ENCODE data around the gene C17orf113. TPM values are rescaled to one million over a fixed set of nuclear protein-coding genes. Genes with fewer than 3 reads are reported as not detected.

Gene C17orf113
- total RNA-seq: 6.7 TPM

GRCh38 chr17:42050393-42051012 is at the start of gene C17orf113:
Gene C17orf113 (minus strand): TSS chr17:42050601. CDS start chr17:42043376, 7,225 bp downstream.

GRCh38 chr17:42097691-42098631 is 47.6 kb upstream of the C17orf113 start, which contains the start of gene ZNF385C:
Gene ZNF385C (minus strand): TSS chr17:42098473. CDS start chr17:42063056, 35,417 bp downstream.

GRCh38 chr17:42019509-42020404 is 30.6 kb downstream of the C17orf113 start, which contains the start of gene NKIRAS2:
Gene NKIRAS2 (plus strand): TSS chr17:42020090. CDS start chr17:42021578, 1,488 bp downstream.

GRCh38 chr17:42016941-42017865 is 33.2 kb downstream of the C17orf113 start, which contains the start of gene DNAJC7:
Gene DNAJC7 (minus strand): TSS chr17:42017439. CDS start chr17:42017416, 23 bp downstream.

Other genes starting within 250 kb of the C17orf113 start
- 37.2 TPM for gene P3H4, start 238.7 kb downstream of the C17orf113 start, total RNA-seq
- gene FKBP10, start 237.6 kb downstream of the C17orf113 start, total RNA-seq: 113 TPM
- gene NT5C3B, start 214.4 kb downstream of the C17orf113 start, total RNA-seq: 70.8 TPM
- gene KLHL10, start 212.8 kb downstream of the C17orf113 start, total RNA-seq: 0.12 TPM
- 38.2 TPM for gene KLHL11, start 185.2 kb downstream of the C17orf113 start, total RNA-seq
- gene ACLY, start 131.7 kb downstream of the C17orf113 start, total RNA-seq: 82.0 TPM
- 1.9 TPM for gene ODAD4, start 120.0 kb downstream of the C17orf113 start, total RNA-seq
- gene CNP, start 83.8 kb downstream of the C17orf113 start, total RNA-seq: 46.5 TPM
- 76.5 TPM for gene DNAJC7, start 33.2 kb downstream of the C17orf113 start, total RNA-seq
- 38.9 TPM for gene NKIRAS2, start 30.5 kb downstream of the C17orf113 start, total RNA-seq
- 1.5 TPM for gene ZNF385C, start 47.9 kb upstream of the C17orf113 start, total RNA-seq
- gene DHX58, start 62.1 kb upstream of the C17orf113 start, total RNA-seq: 10.0 TPM
- 34.3 TPM for gene KAT2A, start 70.8 kb upstream of the C17orf113 start, total RNA-seq
- gene HSPB9, start 72.2 kb upstream of the C17orf113 start, total RNA-seq: 0.23 TPM
- 80.1 TPM for gene RAB5C, start 104.4 kb upstream of the C17orf113 start, total RNA-seq
- not detected for gene KCNH4, start 130.5 kb upstream of the C17orf113 start, total RNA-seq
- gene HCRT, start 134.9 kb upstream of the C17orf113 start, total RNA-seq: not detected
- gene GHDC, start 143.9 kb upstream of the C17orf113 start, total RNA-seq: 23.6 TPM
- gene STAT5B, start 225.8 kb upstream of the C17orf113 start, total RNA-seq: 53.7 TPM
- 24.3 TPM for gene STAT5A, start 237.9 kb upstream of the C17orf113 start, total RNA-seq